ENCODE data around the gene PTH1R. TPM values are rescaled to one million over a fixed set of nuclear protein-coding genes. Genes with fewer than 3 reads are reported as not detected.

The PTH1R gene
- total RNA-seq, 1 experiment from 2014 or later, result not detected

- no TSS peak for BruUV-seq (replicated peaks)
- POLR2A ChIA-PET, result no interaction called here
- no peak for DNase-seq (ENCODE audit: low read depth, low spot score)
- H3K4me3 ChIP-seq (ENCODE audit: low read depth in 2 of 2, low read length in 2 of 2), result no peak overlapping the region
- no peak overlapping the region for H3K27ac ChIP-seq (ENCODE audit: low read length)
- no peaks in the 10 kb centered on the region for H3K27me3 ChIP-seq (ENCODE audit: control insufficient read depth, insufficient read depth, low read length)
- H3K36me3 ChIP-seq (ENCODE audit: control insufficient read depth, insufficient read depth, low read length), result no peaks in the 10 kb centered on the region
- no peaks in the 10 kb centered on the region for H3K9me3 ChIP-seq (ENCODE audit: control insufficient read depth, insufficient read depth, low read depth, low read length)
- CTCF ChIA-PET, result no interaction called here
- H3K4me1 ChIP-seq (ENCODE audit: control insufficient read depth, insufficient read depth, low read length), result no peaks in the 10 kb centered on the region
- TF ChIP-seq TCF7L2 (IDR thresholded peaks at IDR 0.05; ENCODE audit: low read depth, low read length) (no peak), CTCF (IDR thresholded peaks at IDR 0.05) (no peak), SIN3A (IDR thresholded peaks at IDR 0.05; ENCODE audit: borderline replicate concordance, insufficient read depth, low read depth, low read length) (no peak), REST (IDR thresholded peaks at IDR 0.05; ENCODE audit: insufficient read depth in 1 of 2, low read depth in 2 of 2, low read length in 1 of 2) (no peak), POLR2AphosphoS5 (IDR thresholded peaks at IDR 0.05; ENCODE audit: low read depth, low read length) (no peak)
- intact Hi-C loops (cut with micrococcal nuclease; ENCODE audit: unreplicated experiment), result no loop called here
- in situ Hi-C loops (cut with HindIII; ENCODE audit: low pct_unique_long_range_greater_than_20kb, low sequenced_read_pairs), result no loop called here
- ATAC-seq, result no peak
Measured at GRCh38 chr3:46864061-46864881, 13.2 kb upstream of the PTH1R start.

GRCh38 chr3:46865031-46865507, 12.5 kb upstream of the PTH1R start:
- intact Hi-C loops (cut with micrococcal nuclease; ENCODE audit: unreplicated experiment) (loop anchor here (5.0 kb wide), 1 partner anchor 42 kb away; no protein-coding TSS in a partner anchor), in situ Hi-C loops (cut with HindIII; ENCODE audit: low pct_unique_long_range_greater_than_20kb, low sequenced_read_pairs) (no loop called here)
- H3K9me3 ChIP-seq (ENCODE audit: control insufficient read depth, insufficient read depth, low read depth, low read length), result no peaks in the 10 kb centered on the region
- no peak overlapping the region for H3K4me3 ChIP-seq (ENCODE audit: low read depth in 2 of 2, low read length in 2 of 2)
- ATAC-seq (no peak), DNase-seq (ENCODE audit: low read depth, low spot score) (no peak)
- TF ChIP-seq CTCF (IDR thresholded peaks at IDR 0.05), result no peak
- TF ChIP-seq POLR2AphosphoS5 (IDR thresholded peaks at IDR 0.05; ENCODE audit: low read depth, low read length), result no peak
- no peak for TF ChIP-seq TCF7L2 (IDR thresholded peaks at IDR 0.05; ENCODE audit: low read depth, low read length)
- TF ChIP-seq REST (IDR thresholded peaks at IDR 0.05; ENCODE audit: insufficient read depth in 1 of 2, low read depth in 2 of 2, low read length in 1 of 2), result no peak
- TF ChIP-seq SIN3A (IDR thresholded peaks at IDR 0.05; ENCODE audit: borderline replicate concordance, insufficient read depth, low read depth, low read length), result no peak
- no TSS peak for BruUV-seq (replicated peaks)
- H3K27ac ChIP-seq (ENCODE audit: low read length), result no peak overlapping the region
- H3K27me3 ChIP-seq (ENCODE audit: control insufficient read depth, insufficient read depth, low read length), result no peaks in the 10 kb centered on the region
- CTCF ChIA-PET, result interaction anchor here (0.8 kb wide), 1 partner anchor 15 kb away, joined by 6 read pairs; no protein-coding TSS in a partner anchor
- H3K4me1 ChIP-seq (ENCODE audit: control insufficient read depth, insufficient read depth, low read length), result no peaks in the 10 kb centered on the region
- POLR2A ChIA-PET, result no interaction called here
- no peaks in the 10 kb centered on the region for H3K36me3 ChIP-seq (ENCODE audit: control insufficient read depth, insufficient read depth, low read length)

Measured in Panc1 (cell line).